Activated T-cell treated with anti-CD3 and anti-CD28 coated beads for 48 hours (primary cell): Measurements from ENCODE around the gene SLC37A1.
"Not testable (repeated sequence)": the region's sequence is repeated elsewhere in the genome, so short reads cannot be mapped to it uniquely, and the experiment has no call there.

Source experiments
- DNase-seq: peaks from one replicate; pipeline ENCODE4 v3.0.0-alpha.2; 2020; ENCODE audit warnings: low read depth

Gene SLC37A1

DNA sequence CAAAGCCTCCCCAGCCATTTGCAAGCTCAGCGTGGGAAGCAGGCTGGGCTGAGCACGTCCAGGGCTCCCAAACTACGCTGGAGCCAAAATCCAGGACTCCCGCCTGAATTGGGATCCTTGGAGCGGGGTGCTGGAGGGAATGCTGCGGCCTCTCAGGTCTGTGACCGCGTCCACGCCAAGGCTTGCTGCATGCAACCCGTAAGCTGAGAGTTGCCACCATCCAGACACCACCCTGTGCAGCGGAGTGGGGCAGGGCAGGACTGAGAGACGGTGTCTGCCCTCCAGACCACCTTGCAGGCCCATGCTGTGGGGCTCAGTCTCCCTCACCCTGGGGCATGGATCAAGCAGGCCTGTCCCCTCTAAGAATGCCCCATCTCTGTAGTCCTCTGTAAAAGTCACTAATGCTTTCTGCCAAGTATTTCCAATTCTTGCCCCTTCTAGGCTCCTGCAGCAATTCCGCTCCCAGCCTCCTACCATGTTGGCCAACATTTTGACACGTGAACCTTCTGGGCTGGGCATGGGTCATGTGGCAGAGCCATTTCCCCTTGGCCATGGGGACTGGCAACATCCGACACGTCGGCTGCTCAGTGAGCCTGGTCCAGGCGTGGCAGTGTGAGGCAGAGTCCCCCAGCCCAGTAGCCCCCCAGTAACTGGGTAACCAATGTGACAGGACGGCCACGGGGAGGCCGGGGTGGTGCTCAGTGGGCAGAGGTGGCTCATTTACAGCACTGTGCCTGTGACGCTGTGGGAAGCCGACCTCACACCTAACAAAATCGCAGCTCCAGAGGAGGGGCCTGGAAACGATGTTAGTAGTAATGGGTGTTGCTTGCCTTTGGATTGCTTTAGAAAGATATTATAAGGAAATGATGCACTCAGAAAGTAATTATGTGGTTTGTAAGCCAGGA lies 81.9 kb downstream of the SLC37A1 start:
- DNase-seq = no peak

DNA sequence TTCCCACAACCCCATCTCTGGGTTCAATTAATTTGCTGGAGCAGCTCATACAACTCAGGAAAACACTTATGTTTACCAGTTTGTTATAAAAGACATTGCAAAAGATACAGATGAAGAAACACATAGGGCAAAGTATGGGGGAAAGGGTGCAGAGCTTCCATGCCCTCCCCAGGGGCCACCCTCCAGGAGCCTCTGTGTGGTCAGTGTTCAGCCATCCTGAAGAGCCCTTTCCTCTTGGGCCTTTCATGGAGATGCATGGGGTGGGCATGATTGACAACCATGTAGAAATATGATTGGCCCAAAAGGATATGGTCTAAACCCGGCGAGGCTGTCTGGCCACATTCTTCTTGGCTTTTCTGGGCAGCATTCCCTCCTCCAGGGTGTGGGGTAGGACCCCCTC lies 83.0 kb downstream of the SLC37A1 start:
- no peak for DNase-seq

DNA sequence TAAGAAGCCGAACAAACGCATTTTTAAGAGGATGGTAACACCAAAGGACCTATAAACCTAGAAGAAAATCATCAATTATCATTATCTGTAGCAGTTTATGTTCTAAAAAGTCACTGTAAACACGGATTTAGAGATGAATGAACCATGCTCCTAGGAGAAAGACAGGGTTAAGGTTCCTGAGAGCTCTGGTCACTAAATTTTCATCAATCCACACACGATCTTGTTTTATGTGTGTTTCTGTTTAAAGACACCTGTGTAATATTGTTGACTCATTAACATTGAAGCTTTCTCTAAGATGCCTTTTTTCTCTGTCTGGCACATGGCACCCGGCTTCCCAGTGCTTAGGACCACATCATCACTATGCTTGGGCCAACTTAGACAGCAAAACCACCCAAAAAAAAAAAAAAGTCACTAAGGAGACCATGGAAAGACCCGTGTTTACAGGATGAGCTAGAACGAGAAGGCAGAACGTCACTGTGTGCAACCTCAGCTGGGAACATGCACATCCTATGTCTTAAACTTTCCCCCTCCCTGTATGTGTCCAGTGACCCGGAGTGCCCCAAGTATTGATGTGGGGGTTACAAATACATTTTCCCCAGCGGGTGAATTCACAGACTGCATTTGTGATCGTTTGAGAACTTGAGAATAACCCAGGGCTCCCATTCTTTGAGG lies 84.0 kb downstream of the SLC37A1 start:
- no peak for DNase-seq

DNA sequence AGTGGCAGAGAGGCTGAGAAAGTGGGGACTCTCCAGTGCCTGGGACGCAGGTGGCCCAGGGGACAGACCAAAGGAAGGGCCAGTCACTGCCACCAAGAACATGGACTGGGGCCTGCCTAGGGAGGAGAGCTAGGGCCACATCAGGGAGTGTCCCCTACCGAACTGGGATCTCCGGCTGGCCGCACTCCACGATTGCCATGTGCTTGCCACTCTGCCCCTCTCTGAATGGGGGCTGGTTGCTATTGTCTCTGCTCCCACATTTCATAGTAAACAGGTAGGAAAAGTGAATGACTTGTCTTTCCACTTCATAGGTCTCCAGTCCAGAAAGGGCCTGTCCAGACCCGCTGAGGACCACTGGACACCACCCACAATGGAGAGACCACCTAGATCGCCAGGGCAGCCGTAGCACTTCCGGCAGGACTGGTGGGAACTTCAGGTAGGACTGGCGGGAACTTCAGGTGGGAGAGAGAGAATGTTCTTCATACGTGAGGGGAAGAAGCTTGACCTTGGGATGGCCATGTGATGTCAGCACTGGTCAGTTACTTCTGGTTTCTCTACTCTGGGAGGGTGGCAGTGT lies 84.6 kb downstream of the SLC37A1 start:
- no peak for DNase-seq

DNA sequence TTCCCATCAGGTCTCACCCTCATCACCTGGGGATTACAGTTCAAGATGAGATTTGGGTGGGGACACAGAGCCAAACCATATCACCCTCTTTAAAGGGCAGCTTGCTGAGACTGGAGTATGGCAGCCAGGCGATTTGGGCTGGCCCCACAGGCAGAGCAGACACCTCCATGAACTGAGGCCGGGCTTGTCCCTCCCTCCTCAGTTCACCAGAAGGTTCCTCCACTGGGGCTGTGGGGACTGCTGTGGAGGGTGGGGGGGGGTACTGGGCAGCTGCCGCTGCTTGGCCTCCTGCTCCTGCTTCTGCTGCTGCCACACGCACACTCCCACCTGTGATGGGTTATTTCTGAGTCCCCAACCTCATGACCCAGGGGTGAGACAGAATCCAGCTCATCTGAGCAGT lies 85.8 kb downstream of the SLC37A1 start:
- no peak for DNase-seq

DNA sequence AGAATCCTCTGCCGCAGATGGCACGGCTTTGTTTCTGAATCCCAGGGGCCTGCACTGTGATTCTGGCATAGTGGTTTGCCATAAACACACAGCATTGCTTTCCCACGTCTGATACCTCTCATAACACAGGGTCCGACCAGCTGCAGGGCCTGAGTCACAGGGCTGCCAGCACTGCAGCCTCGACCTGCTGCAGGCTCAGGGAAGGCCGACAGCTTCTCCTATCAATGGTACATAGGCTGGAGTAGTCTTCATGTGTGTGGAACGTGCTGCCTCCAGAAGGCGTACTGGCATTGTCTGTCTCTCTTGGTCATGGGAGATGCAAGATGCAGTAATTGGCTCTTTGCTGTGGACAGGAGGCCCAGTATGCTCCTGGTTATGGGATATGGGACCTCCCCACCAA lies 86.3 kb downstream of the SLC37A1 start:
- DNase-seq = no peak

DNA sequence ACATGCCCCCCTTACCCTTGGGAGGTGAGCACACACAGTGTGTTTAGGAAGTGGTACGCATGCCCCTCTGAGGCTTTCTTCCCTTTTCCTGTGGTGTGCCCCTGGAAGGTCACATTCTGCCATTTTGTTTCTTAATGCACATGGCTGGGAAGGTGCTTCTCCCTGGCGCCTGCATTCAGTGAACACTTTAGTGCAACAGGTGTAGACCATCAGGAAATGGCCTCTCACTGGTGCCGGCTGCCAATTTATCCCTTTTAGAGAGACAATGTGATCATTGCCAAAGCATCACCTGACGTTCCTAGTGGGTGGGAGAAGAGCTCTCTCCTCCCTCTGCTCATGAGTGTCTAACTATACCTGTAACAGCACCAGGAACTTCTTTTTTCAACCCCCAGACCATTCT lies 88.0 kb downstream of the SLC37A1 start:
- DNase-seq = no peak

DNA sequence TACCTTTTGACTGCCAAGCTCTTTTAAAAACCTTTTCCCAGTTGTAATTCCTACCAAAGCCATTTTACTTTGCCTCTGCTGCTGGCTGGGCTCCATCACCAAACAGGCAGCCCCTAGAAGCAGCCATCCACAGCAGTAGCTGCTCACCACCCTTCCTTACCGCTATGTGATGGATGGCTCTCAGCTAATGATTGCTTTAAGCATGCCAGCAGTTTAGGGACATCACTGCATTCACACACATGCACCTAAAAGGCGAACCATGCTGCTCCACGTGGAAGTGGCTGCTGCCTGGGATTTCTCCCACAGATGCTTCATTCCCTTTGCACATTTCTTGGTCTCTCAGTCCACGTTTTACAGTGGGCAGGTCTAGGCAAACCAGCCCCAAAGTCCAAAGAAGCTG lies 93.5 kb downstream of the SLC37A1 start:
- DNase-seq = no peak

- DNase-seq = no peak
Measured at GRCh38 chr21:42607525-42608102, 94.0 kb downstream of the SLC37A1 start.

DNA sequence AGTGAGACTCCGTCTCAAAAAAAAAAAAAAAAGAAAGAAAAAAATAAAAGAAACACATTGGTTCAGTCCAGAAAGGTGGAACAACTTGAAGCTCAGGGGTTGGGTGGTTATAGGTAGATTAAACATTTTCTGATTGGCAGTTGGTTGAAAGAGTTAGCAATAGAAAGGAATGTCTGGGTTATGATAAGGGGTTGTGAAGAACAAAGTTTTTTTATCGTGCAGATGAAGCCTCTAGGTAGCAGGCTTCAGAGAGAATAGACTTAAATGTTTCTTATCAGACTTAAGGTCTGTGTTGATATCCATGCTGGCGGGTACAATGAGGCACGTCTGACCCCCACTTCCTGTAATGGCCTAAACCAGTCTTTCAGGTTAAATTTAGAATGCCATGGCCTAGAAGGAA lies 94.8 kb downstream of the SLC37A1 start:
- DNase-seq = no peak

DNA sequence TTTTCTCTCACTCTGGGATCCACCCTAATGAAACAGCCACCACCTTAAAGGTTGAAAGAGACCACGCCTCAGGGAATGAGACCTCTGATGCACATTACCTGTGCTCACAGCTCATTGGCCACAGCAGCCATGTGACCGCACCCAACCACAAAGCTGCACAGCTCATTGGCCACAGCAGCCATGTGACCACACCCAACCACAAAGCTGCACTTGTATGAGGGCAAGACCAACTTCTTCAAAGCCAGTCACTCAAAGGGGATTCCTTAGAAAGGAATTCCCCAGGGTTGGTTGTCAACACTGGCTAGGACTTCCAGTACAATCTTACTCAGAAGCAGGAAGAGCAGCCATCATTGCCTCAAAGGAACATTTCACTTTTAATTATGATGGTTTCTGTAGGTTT lies 96.2 kb downstream of the SLC37A1 start:
- DNase-seq = peak; percentile 48

GRCh38 chr21:42611852-42612251 lies 98.2 kb downstream of the SLC37A1 start:
- DNase-seq = no peak

GRCh38 chr21:42612390-42612789 lies 98.7 kb downstream of the SLC37A1 start:
- DNase-seq = no peak

GRCh38 chr21:42613756-42614155 lies 100.1 kb downstream of the SLC37A1 start:
- DNase-seq = no peak

DNA sequence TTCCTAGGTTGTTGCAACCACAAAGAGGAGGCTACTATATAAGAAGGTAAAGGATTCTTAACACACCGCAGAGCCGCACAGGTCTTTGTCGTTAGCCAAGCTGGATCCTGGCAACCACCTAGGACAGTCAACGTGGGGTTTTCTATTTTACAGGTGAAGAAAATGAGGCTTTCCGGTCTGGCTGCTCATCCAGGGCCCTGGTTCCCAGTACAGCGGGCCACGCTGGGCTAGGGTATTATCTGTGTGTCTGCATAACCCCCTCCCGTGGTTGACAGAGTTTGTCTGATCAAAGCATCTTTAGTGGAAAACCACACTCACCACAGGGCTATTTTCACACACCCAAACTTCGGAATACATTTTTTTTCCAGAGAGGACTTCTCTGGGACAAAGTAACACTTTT lies 100.7 kb downstream of the SLC37A1 start:
- DNase-seq = peak; percentile 27

DNA sequence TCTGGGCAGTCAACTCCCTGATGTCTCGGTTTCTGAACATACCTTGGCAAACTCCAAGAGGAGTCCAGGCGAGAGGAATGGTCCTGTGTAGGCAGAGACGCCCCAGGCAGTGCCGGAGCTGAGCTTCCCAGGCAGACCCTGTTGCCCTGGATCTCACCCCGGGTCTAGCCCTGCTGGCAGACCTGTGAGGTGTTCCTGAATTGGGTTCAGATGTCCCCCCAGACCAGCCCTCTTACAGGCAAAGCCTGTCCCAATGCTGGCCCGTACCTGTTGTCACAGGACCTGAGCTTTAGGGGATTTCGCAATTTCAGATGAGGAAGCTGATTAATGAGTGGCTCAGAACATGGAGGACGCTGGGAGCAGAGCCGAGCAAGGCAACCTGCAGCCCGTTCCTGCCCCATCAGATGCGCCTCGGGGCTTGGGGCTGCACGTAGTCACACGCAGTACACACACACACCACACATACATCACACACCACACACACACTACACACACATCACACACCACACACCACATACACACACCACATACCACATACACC lies 101.2 kb downstream of the SLC37A1 start:
- peak; percentile 44 for DNase-seq

DNA sequence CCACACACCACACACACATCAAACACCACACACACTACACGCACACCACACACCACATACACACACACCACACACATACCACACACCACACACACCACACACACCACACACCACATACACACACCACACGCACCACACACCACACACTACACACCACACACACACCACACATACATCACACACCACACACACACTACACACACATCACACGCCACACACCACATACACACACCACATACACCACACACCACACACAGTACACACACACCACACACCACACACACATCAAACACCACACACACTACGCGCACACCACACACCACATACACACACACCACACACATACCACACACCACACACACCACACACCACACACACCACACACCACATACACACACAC lies 101.7 kb downstream of the SLC37A1 start:
- DNase-seq = not testable (repeated sequence)

DNA sequence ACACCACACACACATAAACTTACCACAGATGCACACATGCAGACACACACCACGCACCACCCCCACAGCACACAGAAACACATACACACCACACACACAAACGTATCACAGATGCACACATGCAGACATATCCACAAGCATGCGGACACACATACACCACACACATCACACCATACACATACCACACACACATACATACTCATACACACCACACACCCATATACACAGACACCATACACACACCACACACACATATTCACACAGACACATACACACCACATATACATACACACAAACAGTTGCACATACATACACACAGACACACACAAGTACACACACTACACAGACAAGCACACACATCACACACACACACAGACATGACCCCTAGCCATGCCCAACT lies 102.3 kb downstream of the SLC37A1 start:
- no peak for DNase-seq

DNA sequence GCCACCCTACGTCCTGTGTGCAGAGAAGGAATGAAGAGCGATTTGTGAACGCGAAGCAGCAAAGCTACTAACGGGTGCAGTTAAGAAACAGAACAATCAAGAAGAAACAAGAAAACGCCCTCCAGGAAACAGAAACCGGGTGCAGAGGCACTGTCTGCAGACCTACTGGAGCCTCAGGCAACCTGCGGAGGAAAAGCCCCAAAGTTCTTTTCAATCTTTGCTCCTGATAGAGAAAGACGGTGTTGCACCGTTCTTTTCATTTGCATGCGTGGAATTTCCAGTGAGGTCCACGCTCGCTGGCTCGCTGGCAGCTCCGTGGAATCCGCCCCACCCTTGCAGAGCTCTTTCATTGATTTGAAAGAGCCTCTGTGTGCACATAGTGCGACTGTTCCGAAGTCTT lies 102.8 kb downstream of the SLC37A1 start:
- DNase-seq = no peak

- no peak for DNase-seq
Measured at GRCh38 chr21:42616941-42617340, 103.3 kb downstream of the SLC37A1 start.

- DNase-seq = no peak
Measured at GRCh38 chr21:42617486-42617885, 103.8 kb downstream of the SLC37A1 start.

DNA sequence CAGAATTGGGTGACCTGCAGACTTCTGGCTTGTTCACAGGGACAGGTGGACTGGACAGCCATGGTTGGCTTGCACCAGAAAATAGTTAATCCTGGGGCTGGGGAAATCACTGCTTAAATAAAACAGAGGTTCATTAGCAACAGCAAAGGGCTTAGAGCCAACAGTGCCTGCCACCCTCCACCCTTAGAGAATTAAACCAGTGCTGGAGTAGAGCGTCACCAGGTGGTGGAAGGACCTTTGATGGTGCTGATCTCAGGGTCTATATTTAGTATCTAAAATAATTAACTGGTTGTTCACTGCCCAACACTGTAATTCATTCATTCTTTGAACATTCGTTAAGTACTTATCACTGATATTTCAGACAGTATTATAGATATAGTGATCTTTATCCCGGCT lies 105.1 kb downstream of the SLC37A1 start:
- DNase-seq = no peak

DNA sequence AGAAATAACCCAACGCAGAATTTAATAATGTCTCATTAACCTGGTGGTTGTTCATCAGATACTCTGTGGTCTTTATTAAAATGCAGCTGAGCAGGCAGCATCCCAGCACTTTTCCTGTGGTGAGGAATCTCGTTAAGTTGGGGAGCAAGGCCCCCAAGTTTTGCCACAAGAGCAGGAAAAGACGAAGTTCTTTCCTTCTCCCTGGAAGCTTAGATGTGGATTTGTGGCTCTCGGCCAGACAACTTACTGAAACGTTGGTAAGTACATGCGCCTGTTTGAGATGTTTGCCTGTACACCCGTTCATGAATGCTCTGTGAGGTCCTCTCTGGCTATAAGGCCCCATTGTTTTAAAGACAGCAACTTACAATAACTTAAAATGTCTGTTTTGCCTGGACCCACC lies 105.5 kb downstream of the SLC37A1 start:
- DNase-seq = no peak
